HEK293 (cell line): Measurements from ENCODE around the gene PLB1.

Experiments
- CTCF ChIA-PET: fragments of 350-600 bp; formaldehyde crosslinking; extraction: SDS; loops from one replicate; lab custom pipeline; 2021; ENCODE audit warnings: antibody characterized with exemption; lab: Yijun Ruan, JAX
- POLR2A ChIA-PET: fragments of 300-600 bp; formaldehyde crosslinking; extraction: SDS; loops from one replicate; lab custom pipeline; 2020; ENCODE audit warnings: antibody characterized with exemption, inconsistent platforms; lab: Yijun Ruan, JAX
- H3K27ac ChIP-seq: fragments of 200-500 bp; sonication (Bioruptor generic); 2 replicates; pipeline ENCODE4 v1.5.1; 2014; ENCODE audit warnings: low read depth, low read length, control low read depth, inconsistent platforms; ENCODE audit errors: extremely low read depth
- H3K36me3 ChIP-seq, 2 experiments: fragments of 200-500 bp in 1 of 2; sonication (Bioruptor generic) in 1 of 2; 1 replicate in 1 of 2; 2 replicates in 1 of 2; pipeline ENCODE4 v1.5.1; 2014 to 2017; ENCODE audit warnings: inconsistent platforms in 2 of 2, low read length in 2 of 2; ENCODE audit not compliant: control insufficient read depth in 2 of 2, insufficient read depth in 1 of 2
- H3K4me1 ChIP-seq: fragments of 200-500 bp; sonication (Bioruptor generic); 2 replicates; pipeline ENCODE4 v1.5.1; 2014; ENCODE audit warnings: mild to moderate bottlenecking, low read length, inconsistent platforms; ENCODE audit not compliant: control insufficient read depth, insufficient read depth
- H3K4me3 ChIP-seq: 2 replicates; pipeline ENCODE4 v1.5.1; 2011; ENCODE audit warnings: low read depth, mild to moderate bottlenecking, control low read depth, low read length, moderate library complexity
- H3K9me3 ChIP-seq: fragments of 200-500 bp; sonication (Bioruptor generic); 2 replicates; pipeline ENCODE4 v1.5.1; 2014; ENCODE audit warnings: low read depth, low read length, inconsistent platforms; ENCODE audit not compliant: control insufficient read depth, insufficient read depth
- GLI4 ChIP-seq: fragments of 450-650 bp; formaldehyde crosslinking; IDR thresholded peaks from 2 replicates; pipeline ENCODE4 v1.5.1; 2016; ENCODE audit warnings: missing biosample characterization, missing genetic modification characterization
- GLIS1 ChIP-seq: fragments of 450-650 bp; formaldehyde crosslinking; IDR thresholded peaks from 2 replicates; pipeline ENCODE4 v1.5.1; 2016; ENCODE audit warnings: missing biosample characterization, missing genetic modification characterization
- HOXC10 ChIP-seq: sonication (generic); formaldehyde crosslinking; IDR thresholded peaks from 2 replicates; pipeline ENCODE4 v1.8.1; 2023; ENCODE audit warnings: mild to moderate bottlenecking, missing genetic modification reagents
- INSM2 ChIP-seq: fragments of 450-650 bp; formaldehyde crosslinking; IDR thresholded peaks from 2 replicates; pipeline ENCODE4 v1.5.1; 2016; ENCODE audit warnings: missing biosample characterization, missing genetic modification characterization
- SP2 ChIP-seq: fragments of 450-650 bp; formaldehyde crosslinking; IDR thresholded peaks from 2 replicates; pipeline ENCODE4 v1.5.1; 2016; ENCODE audit warnings: missing biosample characterization, missing genetic modification characterization
- SP3 ChIP-seq: fragments of 450-650 bp; formaldehyde crosslinking; IDR thresholded peaks from 2 replicates; pipeline ENCODE4 v1.5.1; 2016; ENCODE audit warnings: missing biosample characterization, missing genetic modification characterization
- TRIM28 ChIP-seq: IDR thresholded peaks from 2 replicates; pipeline ENCODE4 v1.6.1; 2011; ENCODE audit warnings: low read length, control low read depth, borderline replicate concordance
- WT1 ChIP-seq: fragments of 450-650 bp; formaldehyde crosslinking; IDR thresholded peaks from 2 replicates; pipeline ENCODE4 v1.5.1; 2016; ENCODE audit warnings: missing biosample characterization, missing genetic modification characterization
- ZBTB17 ChIP-seq: fragments of 450-650 bp; formaldehyde crosslinking; IDR thresholded peaks from 2 replicates; pipeline ENCODE4 v1.5.1; 2016; ENCODE audit warnings: missing biosample characterization, missing genetic modification characterization
- ZNF133 ChIP-seq: fragments of 450-650 bp; formaldehyde crosslinking; IDR thresholded peaks from 2 replicates; pipeline ENCODE4 v1.5.1; 2016; ENCODE audit warnings: missing biosample characterization, missing genetic modification characterization
- ZNF138 ChIP-seq: fragments of 450-650 bp; formaldehyde crosslinking; IDR thresholded peaks from 2 replicates; pipeline ENCODE4 v1.5.1; 2016; ENCODE audit warnings: missing biosample characterization, missing genetic modification characterization, borderline replicate concordance
- ZNF148 ChIP-seq: fragments of 450-650 bp; formaldehyde crosslinking; IDR thresholded peaks from 2 replicates; pipeline ENCODE4 v1.5.0; 2017; ENCODE audit warnings: missing biosample characterization, missing genetic modification characterization, borderline replicate concordance
- ZNF18 ChIP-seq: fragments of 450-650 bp; formaldehyde crosslinking; IDR thresholded peaks from 2 replicates; pipeline ENCODE4 v1.5.1; 2016; ENCODE audit warnings: missing biosample characterization, missing genetic modification characterization
- ZNF211 ChIP-seq: fragments of 450-650 bp; formaldehyde crosslinking; IDR thresholded peaks from 2 replicates; pipeline ENCODE4 v1.5.1; 2016; ENCODE audit warnings: low read depth, missing biosample characterization, missing genetic modification characterization
- ZNF433 ChIP-seq: fragments of 450-650 bp; formaldehyde crosslinking; IDR thresholded peaks from 2 replicates; pipeline ENCODE4 v1.5.1; 2016; ENCODE audit warnings: missing biosample characterization, missing genetic modification characterization, low read depth
- ZNF488 ChIP-seq: fragments of 450-650 bp; formaldehyde crosslinking; IDR thresholded peaks from 2 replicates; pipeline ENCODE4 v1.5.1; 2016; ENCODE audit warnings: missing biosample characterization, missing genetic modification characterization
- ZNF571 ChIP-seq: fragments of 450-650 bp; formaldehyde crosslinking; IDR thresholded peaks from 2 replicates; pipeline ENCODE4 v1.5.0; 2017; ENCODE audit warnings: missing biosample characterization, missing genetic modification characterization
- ZNF585B ChIP-seq: fragments of 450-650 bp; formaldehyde crosslinking; IDR thresholded peaks from 2 replicates; pipeline ENCODE4 v1.5.1; 2016; ENCODE audit warnings: missing biosample characterization, missing genetic modification characterization
- ZNF596 ChIP-seq: fragments of 450-650 bp; IDR thresholded peaks from 2 replicates; pipeline ENCODE4 v1.5.0; 2018; ENCODE audit warnings: missing biosample characterization, mild to moderate bottlenecking, missing genetic modification characterization, moderate library complexity
- ZNF692 ChIP-seq: fragments of 450-650 bp; formaldehyde crosslinking; IDR thresholded peaks from 2 replicates; pipeline ENCODE4 v1.5.1; 2016; ENCODE audit warnings: missing biosample characterization, missing genetic modification characterization
- ZNF776 ChIP-seq: fragments of 450-650 bp; formaldehyde crosslinking; IDR thresholded peaks from 2 replicates; pipeline ENCODE4 v1.5.0; 2017; ENCODE audit warnings: missing biosample characterization, missing genetic modification characterization, borderline replicate concordance
- ZSCAN16 ChIP-seq: fragments of 450-650 bp; formaldehyde crosslinking; IDR thresholded peaks from 2 replicates; pipeline ENCODE4 v1.5.1; 2016; ENCODE audit warnings: missing biosample characterization, missing genetic modification characterization
- ZXDB ChIP-seq: fragments of 450-650 bp; formaldehyde crosslinking; IDR thresholded peaks from 2 replicates; pipeline ENCODE4 v1.5.1; 2016; ENCODE audit warnings: missing biosample characterization, missing genetic modification characterization

Gene PLB1

GRCh38 chr2:28539118-28539541, 43.3 kb downstream of the PLB1 start (continued):
- TF ChIP-seq GLI4 (tag by site-specific recombination), result no peak
- TF ChIP-seq SP2 (tag by site-specific recombination), result no peak
- TF ChIP-seq ZXDB (tag by site-specific recombination), result no peak
- TF ChIP-seq ZNF433 (tag by site-specific recombination), result no peak
- TF ChIP-seq INSM2 (tag by site-specific recombination), result no peak
- TF ChIP-seq ZBTB17 (tag by site-specific recombination), result no peak
- TF ChIP-seq TRIM28, result no peak

GRCh38 chr2:28543316-28544035, 47.6 kb downstream of the PLB1 start:
- Histone ChIP-seq H3K4me1 (no peaks in the 10 kb centered on the region), H3K9me3 (no peaks in the 10 kb centered on the region), H3K36me3 (no peaks in the 10 kb centered on the region), H3K4me3 (no peak overlapping the region), H3K27ac (no peak overlapping the region)
- TF ChIP-seq SP3 (tag by site-specific recombination) (no peak), ZNF148 (tag by site-specific recombination) (no peak), ZSCAN16 (tag by site-specific recombination) (no peak), ZNF211 (no peak), GLIS1 (tag by site-specific recombination) (no peak), ZNF776 (tag by site-specific recombination) (no peak), ZNF585B (tag by site-specific recombination) (no peak), ZNF488 (no peak), ZNF133 (no peak), ZNF18 (tag by site-specific recombination) (no peak), ZNF433 (tag by site-specific recombination) (no peak), ZNF596 (no peak), HOXC10 (CRISPR knock-in tag) (no peak), ZNF571 (no peak), WT1 (no peak), ZNF138 (tag by site-specific recombination) (no peak), ZNF692 (no peak)
- CTCF ChIA-PET, result interaction anchor here (1.1 kb wide), 1 partner anchor 23 kb away, joined by 3 read pairs; no protein-coding TSS in a partner anchor
- POLR2A ChIA-PET, result no interaction called here
